Panc1 (cell line): ENCODE data around the gene FOXR2. TPM values are rescaled to one million over a fixed set of nuclear protein-coding genes. Genes with fewer than 3 reads are reported as not detected.

Experiments used
- ATAC-seq: fragments of 200-7000 bp; cut with Tn5 transposase; 2 replicates; pipeline ENCODE4 v1.9.1; 2020; ENCODE audit warnings: mild to moderate bottlenecking, moderate library complexity
- BruUV-seq: library from RNA; stranded (reverse); fragments of 400-500 nt; replicated peaks from 2 replicates; lab custom pipeline; 2021; lab: Mats Ljungman, UMichigan
- CTCF ChIA-PET: fragments of 300-600 bp; sonication (Branson Sonifier 250); formaldehyde crosslinking; loops from one replicate; lab custom pipeline; 2022; ENCODE audit warnings: antibody characterized with exemption; lab: Charles Lee
- POLR2A ChIA-PET: fragments of 300-600 bp; sonication (Branson Sonifier 250); formaldehyde crosslinking; loops from one replicate; lab custom pipeline; 2022; ENCODE audit warnings: antibody characterized with exemption; lab: Charles Lee
- DNase-seq: peaks from one replicate; pipeline ENCODE4 v3.0.0-alpha.2; 2010; ENCODE audit warnings: low read depth, low spot score
- H3K27ac ChIP-seq: 2 replicates; pipeline ENCODE4 v1.5.1; 2011; ENCODE audit warnings: mild to moderate bottlenecking, low read length, inconsistent platforms
- H3K27me3 ChIP-seq: fragments of 200-500 bp; sonication (Bioruptor generic); 2 replicates; pipeline ENCODE4 v1.6.0; 2014; ENCODE audit warnings: low read length, inconsistent platforms; ENCODE audit not compliant: control insufficient read depth, insufficient read depth
- H3K36me3 ChIP-seq: fragments of 200-500 bp; sonication (Bioruptor generic); 2 replicates; pipeline ENCODE4 v1.5.1; 2014; ENCODE audit warnings: inconsistent platforms, mild to moderate bottlenecking, low read length, moderate library complexity; ENCODE audit not compliant: control insufficient read depth, insufficient read depth
- H3K4me1 ChIP-seq: 2 replicates; pipeline ENCODE4 v1.5.1; 2011; ENCODE audit warnings: inconsistent platforms, mild to moderate bottlenecking, low read length, moderate library complexity; ENCODE audit not compliant: control insufficient read depth, insufficient read depth
- H3K4me3 ChIP-seq, 2 experiments: 2 replicates each; pipeline ENCODE4 v1.5.1; 2011 to 2012; ENCODE audit warnings: low read depth in 2 of 2, low read length in 2 of 2, mild to moderate bottlenecking in 2 of 2, inconsistent platforms in 1 of 2, moderate library complexity in 1 of 2
- H3K9me3 ChIP-seq: fragments of 200-500 bp; sonication (Bioruptor generic); 2 replicates; pipeline ENCODE4 v1.5.1; 2014; ENCODE audit warnings: low read depth, mild to moderate bottlenecking, inconsistent platforms, low read length, moderate library complexity; ENCODE audit not compliant: control insufficient read depth, insufficient read depth
- CTCF ChIP-seq: fragments of 450-650 bp; IDR thresholded peaks from 2 replicates; pipeline ENCODE4 v1.5.1; 2017; ENCODE audit warnings: mild to moderate bottlenecking
- POLR2AphosphoS5 ChIP-seq: IDR thresholded peaks from 2 replicates; pipeline ENCODE4 v1.6.1; 2012; ENCODE audit warnings: mild to moderate bottlenecking, low read depth, low read length, moderate library complexity
- REST ChIP-seq, 2 experiments: IDR thresholded peaks; 2 replicates each; pipeline ENCODE4 v1.6.1; 2011 to 2012; ENCODE audit warnings: low read depth in 2 of 2, control low read depth in 1 of 2, low read length in 1 of 2, mild to moderate bottlenecking in 1 of 2, moderate library complexity in 1 of 2; ENCODE audit not compliant: insufficient read depth in 1 of 2
- SIN3A ChIP-seq: IDR thresholded peaks from 2 replicates; pipeline ENCODE4 v1.6.1; 2012; ENCODE audit warnings: low read depth, mild to moderate bottlenecking, low read length, moderate library complexity, borderline replicate concordance; ENCODE audit not compliant: insufficient read depth
- TCF7L2 ChIP-seq: IDR thresholded peaks from 2 replicates; pipeline ENCODE4 v1.6.1; 2011; ENCODE audit warnings: mild to moderate bottlenecking, low read depth, low read length, inconsistent platforms
- in situ Hi-C: cut with HindIII; loops from 2 replicates; pipeline ENCODE4 v1.10.0; 2016; ENCODE audit warnings: low sequenced_read_pairs, low pct_unique_long_range_greater_than_20kb
- intact Hi-C: fragments of 100-400 bp; cut with micrococcal nuclease; formaldehyde crosslinking; loops from one replicate; pipeline ENCODE4 v1.10.0; 2022; ENCODE audit not compliant: unreplicated experiment
- total RNA-seq: library from RNA; stranded (reverse); gene quantifications from one replicate; pipeline ENCODE4 v1.2.1, GENCODE V29; 2021; ENCODE audit not compliant: unreplicated experiment

FOXR2 gene
- total RNA-seq, 1 experiment from 2014 or later, result not detected

GRCh38 chrX:55640854-55641253 is 17.7 kb downstream of the FOXR2 start:
- H3K36me3 ChIP-seq, result no peaks in the 10 kb centered on the region
- no peaks in the 10 kb centered on the region for H3K27me3 ChIP-seq
- no peak overlapping the region for H3K4me3 ChIP-seq
- in situ Hi-C loops (no loop called here), intact Hi-C loops (no loop called here)
- BruUV-seq, result no TSS peak
- no peak for DNase-seq
- ChIA-PET CTCF (no interaction called here), POLR2A (no interaction called here)
- H3K9me3 ChIP-seq, result no peaks in the 10 kb centered on the region
- H3K27ac ChIP-seq, result no peak overlapping the region
- no peak for ATAC-seq
- TF ChIP-seq TCF7L2 (no peak), REST (IDR thresholded peaks at IDR 0.05; ENCODE audit: insufficient read depth in 1 of 2, low read depth in 2 of 2, low read length in 1 of 2) (no peak), CTCF (no peak), SIN3A (no peak), POLR2AphosphoS5 (no peak)
- no peaks in the 10 kb centered on the region for H3K4me1 ChIP-seq

GRCh38 chrX:55648434-55648833 is 25.2 kb downstream of the FOXR2 start:
- POLR2A ChIA-PET, result no interaction called here
- no peaks in the 10 kb centered on the region for H3K36me3 ChIP-seq
- no peak overlapping the region for H3K27ac ChIP-seq
- in situ Hi-C loops (no loop called here), intact Hi-C loops (no loop called here)
- H3K9me3 ChIP-seq, result no peaks in the 10 kb centered on the region
- H3K27me3 ChIP-seq, result no peaks in the 10 kb centered on the region
- no peak for TF ChIP-seq TCF7L2
- TF ChIP-seq CTCF, result no peak
- no peak for TF ChIP-seq REST (IDR thresholded peaks at IDR 0.05; ENCODE audit: insufficient read depth in 1 of 2, low read depth in 2 of 2, low read length in 1 of 2)
- no peak for TF ChIP-seq SIN3A
- TF ChIP-seq POLR2AphosphoS5, result no peak
- no peak for DNase-seq
- no peak overlapping the region for H3K4me3 ChIP-seq
- H3K4me1 ChIP-seq, result no peaks in the 10 kb centered on the region
- BruUV-seq, result no TSS peak
- CTCF ChIA-PET, result no interaction called here
- no peak for ATAC-seq
